Measurements from ENCODE around the gene HES1. TPM values are rescaled to one million over a fixed set of nuclear protein-coding genes. Genes with fewer than 3 reads are reported as not detected.

HES1 gene
- total RNA-seq, 1 experiment from 2014 or later = 141 TPM

- no TSS peak for BruUV-seq (replicated peaks)
- DNase-seq = peak; percentile 97
- H3K36me3 Mint-ChIP-seq (ENCODE audit: insufficient read depth, unreplicated experiment) = peaks cover 57% of the 10 kb centered on the region
- intact Hi-C loops (cut with micrococcal nuclease; ENCODE audit: unreplicated experiment) = loop anchor here (2.0 kb wide), 1 partner anchor 173 kb away; no protein-coding TSS in a partner anchor
- CTCF ChIA-PET = interaction anchor here (0.6 to 9.4 kb wide), 17 partner anchors 18 to 476 kb away, joined by 3 to 86 read pairs (median 4); no protein-coding TSS in a partner anchor
- no peaks in the 10 kb centered on the region for H3K9me3 Mint-ChIP-seq (ENCODE audit: low read depth, unreplicated experiment)
- no peaks in the 10 kb centered on the region for H3K27me3 Mint-ChIP-seq (ENCODE audit: unreplicated experiment)
- H3K27ac Mint-ChIP-seq (ENCODE audit: unreplicated experiment) = peak overlapping the region; percentile 83
- no peak for TF ChIP-seq CTCF (IDR thresholded peaks at IDR 0.05; ENCODE audit: unreplicated experiment)
- peaks cover 35% of the 10 kb centered on the region for H3K4me1 Mint-ChIP-seq (ENCODE audit: low read depth, unreplicated experiment)
- H3K4me3 Mint-ChIP-seq (ENCODE audit: low read depth, unreplicated experiment) = peak overlapping the region; percentile 92
Measured at GRCh38 chr3:194141415-194142155, 5.6 kb downstream of the HES1 start.

- Mint-ChIP-seq H3K9me3 (ENCODE audit: low read depth, unreplicated experiment) (no peaks in the 10 kb centered on the region), H3K36me3 (ENCODE audit: insufficient read depth, unreplicated experiment) (peaks cover 50% of the 10 kb centered on the region), H3K27me3 (ENCODE audit: unreplicated experiment) (no peaks in the 10 kb centered on the region), H3K4me1 (ENCODE audit: low read depth, unreplicated experiment) (peaks cover 38% of the 10 kb centered on the region), H3K4me3 (ENCODE audit: low read depth, unreplicated experiment) (peak overlapping the region; percentile 92), H3K27ac (ENCODE audit: unreplicated experiment) (peak overlapping the region; percentile 83)
- TF ChIP-seq CTCF (IDR thresholded peaks at IDR 0.05; ENCODE audit: unreplicated experiment) = no peak
- intact Hi-C loops (cut with micrococcal nuclease; ENCODE audit: unreplicated experiment) = loop anchor here (2.0 kb wide), 1 partner anchor 172 kb away; no protein-coding TSS in a partner anchor
- DNase-seq = peak; percentile 39
- CTCF ChIA-PET = interaction anchor here (0.6 to 9.4 kb wide), 13 partner anchors 17 to 477 kb away, joined by 3 to 86 read pairs (median 6); no protein-coding TSS in a partner anchor
- no TSS peak for BruUV-seq (replicated peaks)
Measured at GRCh38 chr3:194142156-194142910, 6.4 kb downstream of the HES1 start.

GRCh38 chr3:194145702-194146101, 9.8 kb downstream of the HES1 start:
- TF ChIP-seq CTCF (IDR thresholded peaks at IDR 0.05; ENCODE audit: unreplicated experiment) = no peak
- no TSS peak for BruUV-seq (replicated peaks)
- DNase-seq = no peak
- CTCF ChIA-PET = no interaction called here
- intact Hi-C loops (cut with micrococcal nuclease; ENCODE audit: unreplicated experiment) = no loop called here
- Mint-ChIP-seq H3K9me3 (ENCODE audit: low read depth, unreplicated experiment) (no peaks in the 10 kb centered on the region), H3K36me3 (ENCODE audit: insufficient read depth, unreplicated experiment) (peaks cover 16% of the 10 kb centered on the region), H3K27me3 (ENCODE audit: unreplicated experiment) (no peaks in the 10 kb centered on the region), H3K4me1 (ENCODE audit: low read depth, unreplicated experiment) (peaks cover 37% of the 10 kb centered on the region), H3K4me3 (ENCODE audit: low read depth, unreplicated experiment) (no peak overlapping the region), H3K27ac (ENCODE audit: unreplicated experiment) (no peak overlapping the region)

- Mint-ChIP-seq H3K9me3 (ENCODE audit: low read depth, unreplicated experiment) (no peaks in the 10 kb centered on the region), H3K36me3 (ENCODE audit: insufficient read depth, unreplicated experiment) (no peaks in the 10 kb centered on the region), H3K4me1 (ENCODE audit: low read depth, unreplicated experiment) (peaks cover 29% of the 10 kb centered on the region), H3K27ac (ENCODE audit: unreplicated experiment) (no peak overlapping the region), H3K4me3 (ENCODE audit: low read depth, unreplicated experiment) (no peak overlapping the region), H3K27me3 (ENCODE audit: unreplicated experiment) (no peaks in the 10 kb centered on the region)
- no peak for TF ChIP-seq CTCF (IDR thresholded peaks at IDR 0.05; ENCODE audit: unreplicated experiment)
- BruUV-seq (replicated peaks) = no TSS peak
- CTCF ChIA-PET = no interaction called here
- intact Hi-C loops (cut with micrococcal nuclease; ENCODE audit: unreplicated experiment) = no loop called here
- DNase-seq = no peak
Measured at GRCh38 chr3:194147679-194148078, 11.7 kb downstream of the HES1 start.

Measured in Calu3 (cell line).